Transverse colon (tissue), 4 donors: ENCODE results near the gene SERPINF2. TPM values are rescaled to one million over a fixed set of nuclear protein-coding genes. Genes with fewer than 3 reads are reported as not detected.

Source experiments
- DNase-seq: peaks from one replicate; pipeline ENCODE4 v3.0.0-alpha.2; 2019
- H3K27ac ChIP-seq, 4 donors: fragments of 200-600 bp; sonication (generic); 2 replicates each; pipeline ENCODE4 v1.5.1; 2016 to 2018; ENCODE audit warnings: inconsistent platforms in 4 of 4
- H3K27me3 ChIP-seq: fragments of 200-600 bp; sonication (generic); 2 replicates; pipeline ENCODE4 v1.5.1; 2017; ENCODE audit warnings: inconsistent platforms
- H3K36me3 ChIP-seq, 4 donors: fragments of 200-600 bp; sonication (generic); 2 replicates each; pipeline ENCODE4 v1.5.1; 2017 to 2019; ENCODE audit warnings: inconsistent platforms in 4 of 4
- H3K4me1 ChIP-seq, 4 donors: fragments of 200-600 bp; sonication (generic); 2 replicates each; pipeline ENCODE4 v1.5.1; 2017 to 2020; ENCODE audit warnings: inconsistent platforms in 4 of 4
- H3K4me3 ChIP-seq, 4 donors: fragments of 200-600 bp; sonication (generic); 1 replicate in 1 of 4; 2 replicates in 3 of 4; pipeline versions ENCODE4 v1.5.1 to v1.6.1; 2017 to 2019; ENCODE audit warnings: inconsistent platforms in 4 of 4
- H3K9me3 ChIP-seq, 2 donors: fragments of 200-600 bp; sonication (generic); 2 replicates each; pipeline ENCODE4 v1.5.1; 2017 to 2019; ENCODE audit warnings: inconsistent platforms in 2 of 2
- CTCF ChIP-seq, 5 experiments: fragments of 200-600 bp in 3 of 5; fragments of 450-650 bp in 2 of 5; sonication (generic) in 3 of 5; IDR thresholded peaks; 1 replicate in 2 of 5; 2 replicates in 3 of 5; pipeline ENCODE4 v1.5.1; 2016 to 2017; ENCODE audit warnings: antibody characterized with exemption in 5 of 5, inconsistent platforms in 3 of 5, mild to moderate bottlenecking in 2 of 5, moderate library complexity in 1 of 5
- EP300 ChIP-seq: sonication (generic); formaldehyde crosslinking; IDR thresholded peaks from one replicate; pipeline ENCODE4 v1.6.1; 2017; ENCODE audit warnings: antibody characterized with exemption, low read depth
- POLR2A ChIP-seq: fragments of 450-650 bp; IDR thresholded peaks from one replicate; pipeline ENCODE4 v1.6.1; 2016; ENCODE audit warnings: antibody characterized with exemption, mild to moderate bottlenecking, moderate library complexity
- POLR2AphosphoS5 ChIP-seq, 3 donors: sonication (generic); formaldehyde crosslinking; IDR thresholded peaks; one replicate each; pipeline ENCODE4 v1.6.1; 2016; ENCODE audit warnings: antibody characterized with exemption in 3 of 3
- WGBS, 2 donors: methylation state at CpG; one replicate each; pipeline ENCODE4 v1.1.5; 2018; ENCODE audit warnings: low coverage in 1 of 2; 5-methylcytosine and 5-hydroxymethylcytosine counted together
- in situ Hi-C, 4 donors: fragments of 200-750 bp; cut with MboI; loops; one replicate each; pipeline versions ENCODE4 v1.15.0 to v1.15.1; 2017; ENCODE audit warnings: low sequenced_read_pairs in 3 of 4, low pct_ligation_motif_present in 1 of 4, low pct_unique_long_range_greater_than_20kb in 1 of 4
- intact Hi-C: fragments of 100-400 bp; cut with DNase I; formaldehyde crosslinking; loops from one replicate; pipeline ENCODE4 v1.15.1; 2023; ENCODE audit warnings: low total_unique reads
- total RNA-seq, 4 donors: library from RNA; depleted of rRNA; stranded (reverse); fragments of >200 nt; gene quantifications; one replicate each; pipeline ENCODE4 v1.1.0, GENCODE V29; 2016

SERPINF2 gene
- total RNA-seq, 4 donors from 2014 or later: 3.2 to 10.5 (median 3.4) TPM; not detected in 1

- Histone ChIP-seq H3K4me1 (peaks cover 21 to 48% (median 36%) of the 10 kb centered on the region in 4 donors), H3K9me3 (no peaks in the 10 kb centered on the region), H3K36me3 (peaks cover 0 to 8% (median 4%) of the 10 kb centered on the region in 4 donors), H3K27me3 (no peaks in the 10 kb centered on the region), H3K4me3 (peak overlapping the region; percentile 74 to 97 (median 87)), H3K27ac (peak overlapping the region; percentile 99 to 100 (median 100))
- 0% methylated on average over 63 of the region's 70 CpGs; no CpG with 5 or more reads in 1 of the 2 donors for WGBS, 2 donors
- intact Hi-C loops (loop anchor here (5.0 to 10.0 kb wide), 2 partner anchors 61 to 66 kb away; no protein-coding TSS in a partner anchor), in situ Hi-C loops (loop anchor here in 2 of 4 donors (25.0 kb wide), 2 partner anchors 96 to 321 kb away; partner anchors contain the start of genes DPH1 (in 1 of the 2), OVCA2 (in 1 of the 2) and RTN4RL1 (in 1 of the 2))
- TF ChIP-seq CTCF (IDR thresholded peaks at IDR 0.05): peak in 1 of 5 experiments; percentile 30
- peak; percentile 100 for TF ChIP-seq POLR2AphosphoS5 (IDR thresholded peaks at IDR 0.05)
- TF ChIP-seq EP300: no peak
- peak; percentile 100 for TF ChIP-seq POLR2A
- DNase-seq: peak; percentile 100
These were observed 26.4 kb upstream of the SERPINF2 start for GRCh38 chr17:1716076-1716911.

GRCh38 chr17:1716912-1717695 lies 25.6 kb upstream of the SERPINF2 start:
- Histone ChIP-seq H3K36me3 (peaks cover 0 to 7% (median 2%) of the 10 kb centered on the region in 4 donors), H3K27ac (peak overlapping the region; percentile 99 to 100 (median 100)), H3K4me1 (peaks cover 21 to 45% (median 35%) of the 10 kb centered on the region in 4 donors), H3K27me3 (no peaks in the 10 kb centered on the region), H3K4me3 (peak overlapping the region; percentile 45 to 82 (median 64)), H3K9me3 (no peaks in the 10 kb centered on the region)
- TF ChIP-seq CTCF (IDR thresholded peaks at IDR 0.05) (no peak), POLR2AphosphoS5 (IDR thresholded peaks at IDR 0.05) (peak; percentile 73 to 78 (median 74)), POLR2A (peak; percentile 66), EP300 (no peak)
- in situ Hi-C loops: loop anchor here in 2 of 4 donors (25.0 kb wide), 2 partner anchors 95 to 320 kb away; partner anchors contain the start of genes DPH1 (in 1 of the 2), OVCA2 (in 1 of the 2) and RTN4RL1 (in 1 of the 2)
- DNase-seq: peak; percentile 95
- intact Hi-C loops: loop anchor here (5.0 to 10.0 kb wide), 2 partner anchors 62 to 65 kb away; no protein-coding TSS in a partner anchor
- WGBS, 2 donors: 0 to 1% methylated on average over 9 to 13 of the region's 13 CpGs

- Histone ChIP-seq H3K4me3 (peak overlapping the region in 1 of 4 donors; percentile 54), H3K9me3 (no peaks in the 10 kb centered on the region), H3K4me1 (peaks cover 18 to 42% (median 27%) of the 10 kb centered on the region in 4 donors), H3K36me3 (no peaks in the 10 kb centered on the region), H3K27ac (peak overlapping the region; percentile 99 to 100 (median 100)), H3K27me3 (no peaks in the 10 kb centered on the region)
- no peak for DNase-seq
- WGBS, 2 donors: 70 to 83% methylated on average over 2 to 19 of the region's 19 CpGs
- in situ Hi-C loops: loop anchor here in 2 of 4 donors (25.0 kb wide), 2 partner anchors 94 to 319 kb away; partner anchors contain the start of genes DPH1 (in 1 of the 2), OVCA2 (in 1 of the 2) and RTN4RL1 (in 1 of the 2)
- no peak for TF ChIP-seq POLR2A
- no peak for TF ChIP-seq POLR2AphosphoS5 (IDR thresholded peaks at IDR 0.05)
- TF ChIP-seq CTCF (IDR thresholded peaks at IDR 0.05): no peak
- no peak for TF ChIP-seq EP300
- intact Hi-C loops: loop anchor here (5.0 to 10.0 kb wide), 2 partner anchors 64 kb away; no protein-coding TSS in a partner anchor
These were observed 24.1 kb upstream of the SERPINF2 start for GRCh38 chr17:1718362-1719165.
